ENCODE results near the gene MED13L. TPM values are rescaled to one million over a fixed set of nuclear protein-coding genes. Genes with fewer than 3 reads are reported as not detected.

MED13L gene
- total RNA-seq, 4 donors from 2014 or later = 126 to 194 (median 154) TPM

DNA sequence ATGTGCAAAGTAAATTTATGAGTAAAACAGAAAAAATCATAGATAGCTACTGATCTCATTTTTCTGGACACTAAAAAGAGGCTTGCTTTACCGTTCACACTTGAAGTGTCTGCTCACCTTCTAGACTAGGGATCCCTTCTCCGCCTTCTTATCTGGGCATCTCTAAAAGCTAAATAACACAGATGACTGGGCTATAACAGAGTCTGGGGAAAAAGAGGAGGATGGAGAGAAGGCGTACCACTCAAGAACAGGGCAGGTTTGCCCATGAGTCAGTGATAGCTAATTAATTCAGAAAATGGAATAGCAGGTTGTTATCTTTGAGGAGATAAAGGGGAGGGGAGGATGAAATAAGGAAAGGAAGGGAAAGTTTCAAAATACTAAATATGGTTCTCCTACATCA lies 185.3 kb downstream of the MED13L start:
- intact Hi-C loops (cut with DNase I; ENCODE audit: low total_unique reads) = no loop called here
- DNase-seq = no peak
- H3K4me3 ChIP-seq = no peak overlapping the region
- in situ Hi-C loops (cut with MboI; ENCODE audit: low pct_ligation_motif_present in 1 of 4, low pct_unique_long_range_greater_than_20kb in 1 of 4, low sequenced_read_pairs in 3 of 4) = no loop called here
- TF ChIP-seq, protein P1, sequence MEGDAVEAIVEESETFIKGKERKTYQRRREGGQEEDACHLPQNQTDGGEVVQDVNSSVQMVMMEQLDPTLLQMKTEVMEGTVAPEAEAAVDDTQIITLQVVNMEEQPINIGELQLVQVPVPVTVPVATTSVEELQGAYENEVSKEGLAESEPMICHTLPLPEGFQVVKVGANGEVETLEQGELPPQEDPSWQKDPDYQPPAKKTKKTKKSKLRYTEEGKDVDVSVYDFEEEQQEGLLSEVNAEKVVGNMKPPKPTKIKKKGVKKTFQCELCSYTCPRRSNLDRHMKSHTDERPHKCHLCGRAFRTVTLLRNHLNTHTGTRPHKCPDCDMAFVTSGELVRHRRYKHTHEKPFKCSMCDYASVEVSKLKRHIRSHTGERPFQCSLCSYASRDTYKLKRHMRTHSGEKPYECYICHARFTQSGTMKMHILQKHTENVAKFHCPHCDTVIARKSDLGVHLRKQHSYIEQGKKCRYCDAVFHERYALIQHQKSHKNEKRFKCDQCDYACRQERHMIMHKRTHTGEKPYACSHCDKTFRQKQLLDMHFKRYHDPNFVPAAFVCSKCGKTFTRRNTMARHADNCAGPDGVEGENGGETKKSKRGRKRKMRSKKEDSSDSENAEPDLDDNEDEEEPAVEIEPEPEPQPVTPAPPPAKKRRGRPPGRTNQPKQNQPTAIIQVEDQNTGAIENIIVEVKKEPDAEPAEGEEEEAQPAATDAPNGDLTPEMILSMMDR (IDR thresholded peaks at IDR 0.05) = no peak
- no peak for TF ChIP-seq POLR2AphosphoS5 (IDR thresholded peaks at IDR 0.05)
- TF ChIP-seq POLR2A (IDR thresholded peaks at IDR 0.05) = no peak
- TF ChIP-seq EP300 (IDR thresholded peaks at IDR 0.05; ENCODE audit: low read depth) = no peak
- H3K27ac ChIP-seq = no peak overlapping the region
- WGBS, 2 donors (ENCODE audit: low coverage in 1 of 2) = 96 to 97% methylated on average over 3 of the region's 3 CpGs
- H3K27me3 ChIP-seq = no peaks in the 10 kb centered on the region
- no peaks in the 10 kb centered on the region for H3K9me3 ChIP-seq
- peaks cover 0 to 6% (median 2%) of the 10 kb centered on the region in 4 donors for H3K4me1 ChIP-seq
- peaks cover 0 to 4% (median 0%) of the 10 kb centered on the region in 4 donors for H3K36me3 ChIP-seq

GRCh38 chr12:116091579-116091978 lies 185.9 kb downstream of the MED13L start:
- H3K36me3 ChIP-seq = peaks cover 0 to 4% (median 0%) of the 10 kb centered on the region in 4 donors
- H3K9me3 ChIP-seq = no peaks in the 10 kb centered on the region
- no peaks in the 10 kb centered on the region for H3K27me3 ChIP-seq
- H3K4me3 ChIP-seq = no peak overlapping the region
- no peak for DNase-seq
- no peak overlapping the region for H3K27ac ChIP-seq
- no peak for TF ChIP-seq EP300 (IDR thresholded peaks at IDR 0.05; ENCODE audit: low read depth)
- TF ChIP-seq, protein P1 (IDR thresholded peaks at IDR 0.05) = no peak
- TF ChIP-seq POLR2AphosphoS5 (IDR thresholded peaks at IDR 0.05) = no peak
- intact Hi-C loops (cut with DNase I; ENCODE audit: low total_unique reads) = no loop called here
- peaks cover 0 to 6% (median 2%) of the 10 kb centered on the region in 4 donors for H3K4me1 ChIP-seq
- in situ Hi-C loops (cut with MboI; ENCODE audit: low pct_ligation_motif_present in 1 of 4, low pct_unique_long_range_greater_than_20kb in 1 of 4, low sequenced_read_pairs in 3 of 4) = no loop called here

DNA sequence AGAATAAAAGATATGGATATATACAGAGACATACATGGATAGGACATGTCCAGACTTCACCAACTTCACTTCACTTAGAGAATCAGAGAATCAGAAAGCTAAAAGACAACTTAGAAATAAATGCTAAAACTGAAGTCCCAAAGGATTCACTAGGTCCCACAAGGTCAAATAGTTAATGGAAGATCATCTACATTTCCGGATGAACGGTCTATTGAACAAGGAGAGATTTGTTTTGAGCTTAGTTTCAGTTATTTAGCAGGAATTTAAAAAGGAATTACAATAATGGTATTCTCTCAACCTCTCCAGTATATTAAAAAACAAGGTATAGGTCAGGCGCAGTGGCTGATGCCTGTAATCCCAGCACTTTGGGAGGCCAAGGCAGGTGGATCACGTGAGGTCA lies 187.0 kb downstream of the MED13L start:
- Histone ChIP-seq H3K36me3 (no peaks in the 10 kb centered on the region), H3K4me3 (no peak overlapping the region), H3K27ac (no peak overlapping the region), H3K27me3 (no peaks in the 10 kb centered on the region), H3K4me1 (peaks cover 0 to 6% (median 2%) of the 10 kb centered on the region in 4 donors), H3K9me3 (no peaks in the 10 kb centered on the region)
- in situ Hi-C loops (cut with MboI; ENCODE audit: low pct_ligation_motif_present in 1 of 4, low pct_unique_long_range_greater_than_20kb in 1 of 4, low sequenced_read_pairs in 3 of 4) (no loop called here), intact Hi-C loops (cut with DNase I; ENCODE audit: low total_unique reads) (no loop called here)
- WGBS, 2 donors (ENCODE audit: low coverage in 1 of 2) = 97% methylated on average over 4 of the region's 4 CpGs; no CpG with 5 or more reads in 1 of the 2 donors
- no peak for TF ChIP-seq POLR2A (IDR thresholded peaks at IDR 0.05)
- no peak for TF ChIP-seq POLR2AphosphoS5 (IDR thresholded peaks at IDR 0.05)
- TF ChIP-seq EP300 (IDR thresholded peaks at IDR 0.05; ENCODE audit: low read depth) = no peak
- TF ChIP-seq, protein P1 (IDR thresholded peaks at IDR 0.05) = no peak
- DNase-seq = no peak

GRCh38 chr12:116089080-116089479 lies 188.4 kb downstream of the MED13L start:
- no peaks in the 10 kb centered on the region for H3K27me3 ChIP-seq
- 95 to 100% methylated on average over 3 of the region's 3 CpGs for WGBS, 2 donors (ENCODE audit: low coverage in 1 of 2)
- no peak for DNase-seq
- H3K4me1 ChIP-seq = peaks cover 0 to 6% (median 2%) of the 10 kb centered on the region in 4 donors
- no peak overlapping the region for H3K27ac ChIP-seq
- no peak overlapping the region for H3K4me3 ChIP-seq
- H3K9me3 ChIP-seq = no peaks in the 10 kb centered on the region
- H3K36me3 ChIP-seq = no peaks in the 10 kb centered on the region
- intact Hi-C loops (cut with DNase I; ENCODE audit: low total_unique reads) (no loop called here), in situ Hi-C loops (cut with MboI; ENCODE audit: low pct_ligation_motif_present in 1 of 4, low pct_unique_long_range_greater_than_20kb in 1 of 4, low sequenced_read_pairs in 3 of 4) (no loop called here)
- TF ChIP-seq POLR2A (IDR thresholded peaks at IDR 0.05) (no peak), EP300 (IDR thresholded peaks at IDR 0.05; ENCODE audit: low read depth) (no peak), POLR2AphosphoS5 (IDR thresholded peaks at IDR 0.05) (no peak)
- TF ChIP-seq, protein P1 (IDR thresholded peaks at IDR 0.05) = no peak

Measured in transverse colon (tissue), 4 donors.